Activated T-cell treated with anti-CD3 and anti-CD28 coated beads, Interleukin-2, amount 50 U/mL, for 72 hours (primary cell): ENCODE measurements around the gene RGS6. TPM values are rescaled to one million over a fixed set of nuclear protein-coding genes. Genes with fewer than 3 reads are reported as not detected.

Experiments used
- ATAC-seq, 2 donors: fragments of 150-1000 bp; cut with Tn5 transposase; replicated peaks in 1 of 2; 2 replicates each; pipeline ENCODE4 v1.10.0; 2021; ENCODE audit warnings: moderate library complexity in 2 of 2, mild to moderate bottlenecking in 1 of 2
- DNase-seq, 2 donors: peaks; one replicate each; pipeline ENCODE4 v3.0.0; 2021 to 2022; ENCODE audit warnings: mixed read lengths in 1 of 2
- H3K27ac Mint-ChIP-seq: one replicate; pipeline ENCODE4 v1.8.0; 2022; ENCODE audit warnings: mild to moderate bottlenecking, moderate library complexity, mixed read lengths
- H3K27me3 Mint-ChIP-seq: one replicate; pipeline ENCODE4 v1.8.0; 2022; ENCODE audit warnings: low read depth, mixed read lengths
- H3K36me3 Mint-ChIP-seq, 2 donors: one replicate each; pipeline ENCODE4 v1.8.0; 2022; ENCODE audit warnings: mixed read lengths in 2 of 2, mild to moderate bottlenecking in 1 of 2; ENCODE audit not compliant: insufficient read depth in 2 of 2
- H3K4me1 Mint-ChIP-seq: one replicate; pipeline ENCODE4 v1.8.0; 2022; ENCODE audit warnings: low read depth, mixed read lengths
- H3K4me3 Mint-ChIP-seq, 2 donors: one replicate each; pipeline ENCODE4 v1.8.0; 2022; ENCODE audit warnings: mild to moderate bottlenecking in 2 of 2, mixed read lengths in 2 of 2, moderate library complexity in 2 of 2
- H3K9me3 Mint-ChIP-seq, 2 donors: one replicate each; pipeline ENCODE4 v1.8.0; 2022; ENCODE audit warnings: mixed read lengths in 2 of 2
- total RNA-seq, 2 donors: library from RNA; stranded (reverse); gene quantifications; one replicate each; pipeline ENCODE4 v1.2.3, GENCODE V29; 2022

RGS6 gene
- total RNA-seq, 2 donors from 2014 or later, result 2.2 to 2.5 TPM

DNA sequence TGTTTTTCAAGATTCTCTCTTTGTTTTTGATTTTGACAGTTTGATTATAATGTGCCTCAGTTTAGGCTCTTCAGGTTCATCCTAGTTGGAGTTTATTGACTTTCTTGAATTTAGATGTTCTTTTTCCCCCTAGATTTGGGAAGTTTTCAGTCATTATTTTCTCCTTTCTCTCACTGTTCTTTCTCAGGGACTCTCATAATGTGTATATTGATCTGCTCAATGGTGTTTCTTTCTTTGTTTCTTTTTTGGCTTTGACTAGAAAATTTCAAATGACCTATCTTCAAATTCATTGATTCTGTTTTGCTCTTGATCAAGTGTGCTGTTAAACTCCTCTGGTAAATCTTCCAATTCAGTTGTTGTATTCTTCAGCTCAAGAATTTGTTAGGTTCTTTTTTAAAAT, 108.3 kb downstream of the RGS6 start:
- DNase-seq (no peak), ATAC-seq (no peak)
- H3K4me3 Mint-ChIP-seq, result no peak overlapping the region
- H3K36me3 Mint-ChIP-seq, result peaks cover 3 to 9% of the 10 kb centered on the region in 2 donors
- peaks cover 40% of the 10 kb centered on the region for H3K27me3 Mint-ChIP-seq
- H3K27ac Mint-ChIP-seq, result no peak overlapping the region
- H3K9me3 Mint-ChIP-seq, result peaks cover 4 to 17% of the 10 kb centered on the region in 2 donors
- no peaks in the 10 kb centered on the region for H3K4me1 Mint-ChIP-seq

- H3K9me3 Mint-ChIP-seq, result peaks cover 4 to 11% of the 10 kb centered on the region in 2 donors
- H3K36me3 Mint-ChIP-seq, result peaks cover 2 to 4% of the 10 kb centered on the region in 2 donors
- H3K27me3 Mint-ChIP-seq, result peaks cover 39% of the 10 kb centered on the region
- no peak for DNase-seq
- H3K27ac Mint-ChIP-seq, result no peak overlapping the region
- no peak for ATAC-seq
- H3K4me3 Mint-ChIP-seq, result no peak overlapping the region
- peaks cover 14% of the 10 kb centered on the region for H3K4me1 Mint-ChIP-seq
Observed at GRCh38 chr14:72045271-72045670, 113.0 kb downstream of the RGS6 start.

- peaks cover 0 to 2% of the 10 kb centered on the region in 2 donors for H3K36me3 Mint-ChIP-seq
- H3K9me3 Mint-ChIP-seq, result peaks cover 1 to 7% of the 10 kb centered on the region in 2 donors
- no peak overlapping the region for H3K27ac Mint-ChIP-seq
- H3K27me3 Mint-ChIP-seq, result peaks cover 37% of the 10 kb centered on the region
- peaks cover 14% of the 10 kb centered on the region for H3K4me1 Mint-ChIP-seq
- no peak for DNase-seq
- ATAC-seq, result no peak
- no peak overlapping the region for H3K4me3 Mint-ChIP-seq
Observed at GRCh38 chr14:72045885-72046284, 113.7 kb downstream of the RGS6 start.

- Mint-ChIP-seq H3K9me3 (no peaks in the 10 kb centered on the region), H3K36me3 (no peaks in the 10 kb centered on the region), H3K4me1 (peaks cover 14% of the 10 kb centered on the region), H3K27me3 (peaks cover 42% of the 10 kb centered on the region), H3K4me3 (peak overlapping the region; percentile 1 to 49), H3K27ac (peak overlapping the region; percentile 19)
- ATAC-seq, result peak; percentile 100
- DNase-seq, result peak; percentile 64 to 72
Observed at GRCh38 chr14:72049462-72049861, 117.2 kb downstream of the RGS6 start.

GRCh38 chr14:72052356-72052755, 120.1 kb downstream of the RGS6 start:
- Mint-ChIP-seq H3K4me3 (no peak overlapping the region), H3K4me1 (peaks cover 14% of the 10 kb centered on the region), H3K27ac (no peak overlapping the region), H3K27me3 (peaks cover 49% of the 10 kb centered on the region), H3K36me3 (no peaks in the 10 kb centered on the region), H3K9me3 (no peaks in the 10 kb centered on the region)
- ATAC-seq, result no peak
- DNase-seq, result no peak

GRCh38 chr14:72053651-72054050, 121.4 kb downstream of the RGS6 start:
- Mint-ChIP-seq H3K4me3 (no peak overlapping the region), H3K9me3 (no peaks in the 10 kb centered on the region), H3K36me3 (no peaks in the 10 kb centered on the region), H3K27me3 (peaks cover 49% of the 10 kb centered on the region), H3K4me1 (peaks cover 14% of the 10 kb centered on the region), H3K27ac (no peak overlapping the region)
- DNase-seq, result no peak
- ATAC-seq, result no peak

DNA sequence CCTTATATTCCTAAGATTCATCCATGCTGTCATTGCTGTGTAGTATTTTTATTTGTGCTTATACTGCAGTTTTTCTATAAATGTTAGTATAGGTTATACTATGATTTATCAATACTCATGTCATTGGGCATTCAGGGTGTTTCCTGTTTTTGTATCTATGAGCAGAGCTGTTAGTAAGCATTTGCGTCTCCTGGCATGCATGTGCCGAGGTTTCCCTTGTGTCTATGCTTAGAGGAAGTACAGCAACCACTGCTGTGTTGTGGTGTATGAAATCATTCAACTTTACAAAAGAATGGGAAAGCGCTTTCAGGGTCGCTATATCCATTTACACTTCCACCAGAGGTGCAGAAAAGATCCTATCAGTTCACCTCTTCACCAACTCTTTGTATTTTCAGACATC, 122.7 kb downstream of the RGS6 start:
- DNase-seq (no peak), ATAC-seq (peak in 1 of 2 donors; percentile 45)
- Mint-ChIP-seq H3K27ac (no peak overlapping the region), H3K27me3 (peaks cover 43% of the 10 kb centered on the region), H3K4me3 (no peak overlapping the region), H3K9me3 (no peaks in the 10 kb centered on the region), H3K4me1 (peaks cover 2% of the 10 kb centered on the region), H3K36me3 (no peaks in the 10 kb centered on the region)

- H3K36me3 Mint-ChIP-seq, result no peaks in the 10 kb centered on the region
- H3K27ac Mint-ChIP-seq, result no peak overlapping the region
- ATAC-seq, result no peak
- no peaks in the 10 kb centered on the region for H3K4me1 Mint-ChIP-seq
- DNase-seq, result no peak
- H3K9me3 Mint-ChIP-seq, result no peaks in the 10 kb centered on the region
- peaks cover 42% of the 10 kb centered on the region for H3K27me3 Mint-ChIP-seq
- H3K4me3 Mint-ChIP-seq, result no peak overlapping the region
Observed at GRCh38 chr14:72057701-72058285, 125.6 kb downstream of the RGS6 start.

GRCh38 chr14:72060460-72060859, 128.2 kb downstream of the RGS6 start:
- H3K9me3 Mint-ChIP-seq, result no peaks in the 10 kb centered on the region
- no peak overlapping the region for H3K27ac Mint-ChIP-seq
- H3K36me3 Mint-ChIP-seq, result no peaks in the 10 kb centered on the region
- ATAC-seq, result no peak
- no peak overlapping the region for H3K4me3 Mint-ChIP-seq
- H3K4me1 Mint-ChIP-seq, result no peaks in the 10 kb centered on the region
- DNase-seq, result no peak
- H3K27me3 Mint-ChIP-seq, result peaks cover 33% of the 10 kb centered on the region

GRCh38 chr14:72060917-72061316, 128.7 kb downstream of the RGS6 start:
- Mint-ChIP-seq H3K27ac (no peak overlapping the region), H3K27me3 (peaks cover 32% of the 10 kb centered on the region), H3K4me1 (no peaks in the 10 kb centered on the region), H3K36me3 (no peaks in the 10 kb centered on the region), H3K9me3 (no peaks in the 10 kb centered on the region), H3K4me3 (no peak overlapping the region)
- ATAC-seq (no peak), DNase-seq (no peak)

DNA sequence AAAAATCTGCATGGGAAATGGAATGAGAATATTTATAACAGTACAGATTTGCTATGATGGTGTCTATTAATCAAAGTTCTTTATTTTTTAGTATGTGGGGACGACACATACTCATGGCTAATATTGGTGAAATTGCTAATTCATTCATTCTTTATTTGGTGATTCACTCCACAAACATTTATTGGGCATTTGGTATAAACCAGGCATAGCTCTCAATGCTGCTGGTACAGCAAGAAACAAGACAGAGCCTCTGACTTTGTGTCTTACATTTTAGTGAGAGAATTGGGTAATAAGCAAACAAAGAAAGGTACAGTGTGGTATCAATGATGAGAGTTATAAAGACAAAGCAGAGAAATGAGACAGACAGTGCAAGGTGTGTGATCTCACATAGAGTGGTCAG, 129.5 kb downstream of the RGS6 start:
- H3K9me3 Mint-ChIP-seq, result no peaks in the 10 kb centered on the region
- no peaks in the 10 kb centered on the region for H3K36me3 Mint-ChIP-seq
- no peak overlapping the region for H3K4me3 Mint-ChIP-seq
- no peak for DNase-seq
- no peak for ATAC-seq
- H3K27ac Mint-ChIP-seq, result no peak overlapping the region
- H3K27me3 Mint-ChIP-seq, result peaks cover 25% of the 10 kb centered on the region
- H3K4me1 Mint-ChIP-seq, result no peaks in the 10 kb centered on the region

- H3K36me3 Mint-ChIP-seq, result no peaks in the 10 kb centered on the region
- peak in 1 of 2 donors; percentile 13 for ATAC-seq
- no peak for DNase-seq
- H3K27me3 Mint-ChIP-seq, result peaks cover 25% of the 10 kb centered on the region
- no peak overlapping the region for H3K27ac Mint-ChIP-seq
- H3K4me1 Mint-ChIP-seq, result no peaks in the 10 kb centered on the region
- H3K9me3 Mint-ChIP-seq, result no peaks in the 10 kb centered on the region
- H3K4me3 Mint-ChIP-seq, result no peak overlapping the region
Observed at GRCh38 chr14:72063761-72064282, 131.6 kb downstream of the RGS6 start.

GRCh38 chr14:72064501-72064900, 132.3 kb downstream of the RGS6 start:
- Mint-ChIP-seq H3K4me3 (no peak overlapping the region), H3K4me1 (no peaks in the 10 kb centered on the region), H3K27me3 (peaks cover 25% of the 10 kb centered on the region), H3K36me3 (no peaks in the 10 kb centered on the region), H3K27ac (no peak overlapping the region), H3K9me3 (no peaks in the 10 kb centered on the region)
- DNase-seq (no peak), ATAC-seq (no peak)

DNA sequence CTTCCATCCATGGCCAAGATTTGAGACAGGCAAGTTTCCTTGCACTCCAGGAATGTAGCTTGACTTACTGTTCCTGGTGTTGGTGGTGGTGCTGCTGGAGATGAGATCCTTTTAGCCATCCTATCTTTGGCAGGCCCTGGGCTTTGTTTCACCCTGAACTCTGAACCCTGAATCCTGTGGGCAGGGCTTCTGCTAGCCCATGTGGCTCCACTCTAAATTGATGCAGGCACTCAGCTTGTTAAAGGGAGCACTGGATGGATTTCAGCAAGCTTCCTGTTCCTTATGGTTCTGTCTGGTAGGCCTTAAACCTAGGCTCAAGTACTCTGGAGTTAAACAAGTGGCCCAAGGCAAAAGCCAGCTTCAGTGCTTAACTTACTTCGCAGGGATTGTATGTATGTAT, 138.2 kb downstream of the RGS6 start:
- Mint-ChIP-seq H3K4me3 (no peak overlapping the region), H3K36me3 (no peaks in the 10 kb centered on the region), H3K9me3 (no peaks in the 10 kb centered on the region), H3K27me3 (no peaks in the 10 kb centered on the region), H3K27ac (no peak overlapping the region), H3K4me1 (no peaks in the 10 kb centered on the region)
- ATAC-seq, result no peak
- DNase-seq, result no peak
